Endothelial cell of coronary artery (primary cell): Measurements from ENCODE around the gene SLC22A15. TPM values are rescaled to one million over a fixed set of nuclear protein-coding genes. Genes with fewer than 3 reads are reported as not detected.

Experiments
- total RNA-seq: library from RNA; depleted of rRNA; stranded (reverse); fragments of >200 nt; gene quantifications from 2 replicates; pipeline ENCODE4 v1.2.3, GENCODE V29; 2014

SLC22A15 gene
- 0.09 and 0.47 TPM in 2 replicates for total RNA-seq

DNA sequence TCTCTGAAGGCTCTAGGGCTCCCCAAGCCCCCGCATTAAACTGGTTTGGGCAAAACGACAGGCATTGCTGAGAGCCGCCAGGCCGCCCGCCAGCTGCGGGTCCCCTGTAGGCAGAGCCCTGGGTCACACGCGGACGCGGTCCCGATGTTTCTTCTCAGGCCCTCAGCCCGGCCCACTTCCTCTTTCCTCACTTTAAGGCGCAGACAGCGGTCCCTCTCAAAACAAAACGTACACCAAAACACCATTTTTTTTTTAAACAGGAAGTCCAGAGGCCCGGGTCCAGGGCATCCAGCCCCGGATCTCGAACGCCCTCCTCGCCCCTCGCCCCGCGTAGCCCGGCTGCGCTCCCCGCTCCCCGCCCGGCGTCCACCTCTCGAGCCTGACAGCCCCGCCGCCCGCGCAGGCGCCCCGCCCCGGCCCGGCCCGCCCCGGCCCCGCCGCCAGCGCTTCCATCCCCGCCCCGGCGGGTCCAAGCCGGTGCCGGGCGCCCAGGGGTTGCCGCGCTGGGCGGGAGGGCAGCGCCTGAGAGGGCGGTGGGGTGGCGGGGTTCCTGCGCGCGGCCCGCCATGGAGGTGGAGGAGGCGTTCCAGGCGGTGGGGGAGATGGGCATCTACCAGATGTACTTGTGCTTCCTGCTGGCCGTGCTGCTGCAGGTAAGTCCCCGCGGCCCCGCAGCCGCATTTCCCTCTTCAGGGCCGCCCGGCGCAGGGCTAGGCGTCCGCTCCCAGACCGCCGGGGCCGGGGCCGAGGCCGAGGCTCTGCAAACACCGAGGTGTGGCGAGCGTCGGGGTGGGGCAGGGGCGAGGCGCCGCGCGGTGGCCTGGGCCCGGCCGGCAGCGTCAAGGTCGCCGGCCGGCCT, at the start of gene SLC22A15:
SLC22A15 (plus strand) TSS at position 452 of the 859 bp plus-strand sequence; CDS start at position 567, 115 bp downstream.

DNA sequence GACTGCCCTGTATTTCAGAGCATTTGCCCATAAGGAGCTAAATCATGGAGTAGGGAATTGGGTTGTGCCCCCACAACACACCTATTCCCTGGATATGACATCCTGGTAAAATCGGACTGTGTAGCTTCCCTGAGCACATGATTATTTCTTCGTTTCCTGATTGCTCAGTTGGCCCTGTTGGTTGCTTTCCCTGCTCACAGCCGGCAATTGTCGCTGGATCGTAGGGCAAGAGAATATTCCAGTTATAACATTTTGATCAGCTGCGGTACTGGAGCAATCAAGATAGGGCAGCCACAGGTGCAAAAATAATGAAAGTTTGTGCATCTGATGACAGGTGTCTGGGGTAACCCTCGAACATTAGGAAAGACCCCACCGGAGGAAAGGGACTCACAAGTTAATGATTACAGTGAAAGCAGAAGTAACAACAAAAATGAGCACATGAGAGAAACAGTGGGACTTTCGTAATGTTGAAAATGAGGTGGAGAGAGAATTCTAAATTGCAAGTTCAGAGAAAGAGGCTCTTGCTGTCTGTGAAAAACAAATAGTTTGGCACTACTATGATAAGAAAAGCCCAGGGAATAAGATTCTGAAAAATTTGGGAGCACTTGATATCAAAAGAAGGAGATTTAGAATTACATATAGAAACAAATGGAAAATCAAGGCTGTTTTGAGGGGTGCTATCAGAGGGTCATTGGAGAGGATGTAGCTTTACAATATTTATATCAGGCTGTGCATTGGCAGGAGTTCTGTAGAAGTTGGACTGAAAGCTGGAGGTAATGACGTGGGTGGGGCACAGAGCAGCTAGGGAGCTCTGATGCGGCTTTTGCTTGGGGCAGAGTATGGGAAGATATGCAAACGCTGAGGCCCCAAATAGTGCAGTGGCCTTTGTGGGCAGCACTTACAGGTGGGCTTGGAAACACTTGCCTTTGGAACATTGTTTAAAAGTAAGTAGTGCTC, 134.5 kb downstream of the SLC22A15 start, which contains the start of gene MAB21L3:
MAB21L3 (plus strand) TSS at position 833 of the 957 bp plus-strand sequence. CDS start 1,217 bp downstream, outside the sequence.

Other genes starting within 250 kb of the SLC22A15 start
- gene CASQ2, start 207.8 kb upstream of the SLC22A15 start, total RNA-seq: not detected in 2 replicates
- gene NHLH2, start 135.4 kb upstream of the SLC22A15 start, total RNA-seq: not detected in 2 replicates
- gene MAB21L3, start 134.9 kb downstream of the SLC22A15 start, total RNA-seq: not detected in 2 replicates